GM18526 (cell line): ENCODE data around the gene PLGRKT.
A peak's percentile ranks its signal among the peaks of the same experiment; 100 is the strongest.

ENCODE experiments used
- POLR2A ChIP-seq: IDR thresholded peaks from 3 replicates; pipeline ENCODE4 v1.6.1; 2011; ENCODE audit not compliant: insufficient read length; ENCODE audit errors: extremely low read depth

PLGRKT gene

DNA sequence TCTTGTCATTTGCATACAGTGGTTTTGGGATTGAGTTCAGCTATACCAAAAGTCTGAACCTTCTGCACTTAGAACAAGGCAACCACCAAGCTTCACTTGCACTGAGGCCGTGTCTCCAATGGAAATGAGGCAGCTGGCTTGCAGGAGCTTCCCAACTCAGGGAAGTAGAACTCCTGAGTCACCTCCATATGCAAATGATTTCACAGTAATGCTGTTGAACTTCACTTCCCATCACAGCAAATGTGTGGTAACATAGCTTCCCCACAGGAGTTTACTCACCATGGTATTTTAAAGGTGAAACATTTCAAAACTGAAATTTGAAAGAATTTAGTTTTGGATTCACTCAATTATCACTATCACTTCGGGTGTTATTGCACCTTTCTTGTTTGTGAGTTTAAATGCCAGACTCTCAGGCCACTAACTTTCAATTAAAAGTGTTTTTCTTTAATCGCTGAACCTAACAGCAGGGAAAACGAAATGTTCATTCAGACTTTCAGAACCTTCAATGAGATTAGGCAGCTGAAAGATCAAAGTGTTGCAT lies 21.6 kb upstream of the PLGRKT start:
- no peak for TF ChIP-seq POLR2A

DNA sequence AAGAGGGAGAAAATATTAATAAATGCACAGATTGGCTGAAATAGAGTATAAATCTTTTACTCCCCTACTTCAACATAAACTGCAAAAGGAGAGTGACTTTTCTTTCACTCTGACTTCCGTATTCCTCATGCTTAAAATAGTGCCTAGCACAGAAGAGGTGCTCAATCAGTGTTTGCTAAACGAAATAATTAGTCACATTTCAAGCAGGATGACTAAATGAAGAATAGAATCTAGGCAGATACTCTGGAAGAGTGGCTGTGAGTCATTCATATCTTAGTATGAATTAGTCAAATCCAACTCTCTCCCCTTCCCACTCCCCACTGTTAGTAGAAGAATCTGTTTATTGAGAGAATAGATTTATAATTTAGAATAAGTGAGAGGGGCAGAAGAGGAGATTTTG lies 17.5 kb upstream of the PLGRKT start:
- no peak for TF ChIP-seq POLR2A

DNA sequence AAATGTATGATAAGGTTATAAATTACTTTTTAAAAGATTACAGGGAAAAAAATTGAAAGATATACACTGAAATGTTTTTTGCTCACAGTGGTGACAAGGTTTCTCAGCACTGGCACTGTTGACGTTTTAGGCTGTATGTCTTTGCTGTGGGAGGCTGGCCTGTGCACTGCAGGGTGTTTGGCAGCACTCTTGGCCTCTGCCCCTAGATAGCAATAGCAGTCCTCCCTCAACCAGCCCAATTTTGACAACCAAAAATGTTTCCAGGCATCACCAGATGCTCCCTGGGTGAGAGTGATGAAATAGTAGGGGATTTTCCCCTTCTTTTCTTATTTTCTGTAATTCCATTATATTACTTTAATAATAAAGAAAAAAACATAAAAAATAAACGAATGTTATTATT lies 15.9 kb upstream of the PLGRKT start:
- peak; percentile 22 for TF ChIP-seq POLR2A

DNA sequence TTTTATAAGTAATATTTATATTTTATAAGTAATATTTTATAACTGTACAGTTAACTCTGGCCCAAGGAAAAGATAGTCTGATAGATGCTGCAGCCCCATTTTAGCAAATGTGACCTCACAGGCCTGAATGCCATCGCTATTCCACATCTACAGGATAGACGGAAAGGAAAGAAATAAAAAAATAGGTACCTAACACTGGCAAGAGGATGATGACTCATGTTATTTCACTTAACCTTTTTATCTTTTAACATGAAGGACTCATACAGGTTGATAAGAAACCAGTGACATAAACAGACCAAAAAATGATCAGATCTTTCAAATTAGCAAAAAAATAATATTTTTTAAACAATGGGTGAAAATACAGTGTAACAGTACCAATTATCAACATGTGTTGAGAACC lies 15.3 kb upstream of the PLGRKT start:
- TF ChIP-seq POLR2A, result no peak

DNA sequence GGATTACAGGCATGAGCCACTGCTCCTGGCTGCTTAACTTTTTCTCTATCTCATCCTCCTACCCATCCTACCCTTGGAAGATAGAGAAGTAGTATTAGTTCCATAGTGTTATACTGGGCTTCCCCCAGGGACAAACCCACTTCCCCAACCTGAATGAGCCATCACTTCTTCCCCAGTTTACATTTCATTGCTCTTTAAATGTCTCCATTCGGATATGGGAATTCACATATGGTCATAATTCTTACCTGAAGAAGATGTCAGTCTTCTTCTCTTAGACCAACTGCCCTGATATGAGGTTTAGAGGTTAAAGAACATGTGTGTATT lies 14.5 kb upstream of the PLGRKT start:
- no peak for TF ChIP-seq POLR2A

DNA sequence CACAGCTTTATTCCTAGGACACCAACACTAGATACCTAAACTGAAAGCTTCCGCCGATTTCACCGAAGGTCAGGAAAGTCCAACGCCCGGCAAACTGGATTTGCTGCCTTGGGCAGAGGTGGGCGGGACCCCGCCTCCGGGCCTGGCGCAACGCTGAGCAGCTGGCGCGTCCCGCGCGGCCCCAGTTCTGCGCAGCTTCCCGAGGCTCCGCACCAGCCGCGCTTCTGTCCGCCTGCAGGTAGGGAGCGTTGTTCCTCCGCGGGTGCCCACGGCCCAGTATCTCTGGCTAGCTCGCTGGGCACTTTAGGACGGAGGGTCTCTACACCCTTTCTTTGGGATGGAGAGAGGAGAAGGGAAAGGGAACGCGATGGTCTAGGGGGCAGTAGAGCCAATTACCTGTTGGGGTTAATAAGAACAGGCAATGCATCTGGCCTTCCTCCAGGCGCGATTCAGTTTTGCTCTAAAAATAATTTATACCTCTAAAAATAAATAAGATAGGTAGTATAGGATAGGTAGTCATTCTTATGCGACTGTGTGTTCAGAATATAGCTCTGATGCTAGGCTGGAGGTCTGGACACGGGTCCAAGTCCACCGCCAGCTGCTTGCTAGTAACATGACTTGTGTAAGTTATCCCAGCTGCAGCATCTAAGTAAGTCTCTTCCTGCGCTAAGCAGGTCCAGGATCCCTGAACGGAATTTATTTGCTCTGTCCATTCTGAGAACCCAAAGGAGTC lies 12.8 kb upstream of the PLGRKT start, which contains the start of gene CD274:
Gene CD274, plus strand, starts transcription at position 184 of the 733 bp plus-strand sequence. CDS start 5,572 bp downstream, outside the sequence.
- peak; percentile 84 for TF ChIP-seq POLR2A

DNA sequence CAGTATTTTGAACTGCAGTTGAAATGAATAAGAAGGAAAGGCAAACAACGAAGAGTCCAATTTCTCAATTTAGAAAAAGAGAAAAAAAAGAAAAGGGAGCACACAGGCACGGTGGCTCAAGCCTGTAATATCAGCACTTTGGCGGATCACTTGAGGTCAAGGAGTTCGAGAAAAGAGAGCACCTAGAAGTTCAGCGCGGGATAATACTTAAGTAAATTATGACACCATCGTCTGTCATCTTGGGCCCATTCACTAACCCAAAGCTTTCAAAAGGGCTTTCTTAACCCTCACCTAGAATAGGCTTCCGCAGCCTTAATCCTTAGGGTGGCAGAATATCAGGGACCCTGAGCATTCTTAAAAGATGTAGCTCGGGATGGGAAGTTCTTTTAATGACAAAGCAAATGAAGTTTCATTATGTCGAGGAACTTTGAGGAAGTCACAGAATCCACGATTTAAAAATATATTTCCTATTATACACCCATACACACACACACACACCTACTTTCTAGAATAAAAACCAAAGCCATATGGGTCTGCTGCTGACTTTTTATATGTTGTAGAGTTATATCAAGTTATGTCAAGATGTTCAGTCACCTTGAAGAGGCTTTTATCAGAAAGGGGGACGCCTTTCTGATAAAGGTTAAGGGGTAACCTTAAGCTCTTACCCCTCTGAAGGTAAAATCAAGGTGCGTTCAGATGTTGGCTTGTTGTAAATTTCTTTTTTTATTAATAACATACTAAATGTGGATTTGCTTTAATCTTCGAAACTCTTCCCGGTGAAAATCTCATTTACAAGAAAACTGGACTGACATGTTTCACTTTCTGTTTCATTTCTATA lies 12.0 kb upstream of the PLGRKT start:
- TF ChIP-seq POLR2A, result no peak

DNA sequence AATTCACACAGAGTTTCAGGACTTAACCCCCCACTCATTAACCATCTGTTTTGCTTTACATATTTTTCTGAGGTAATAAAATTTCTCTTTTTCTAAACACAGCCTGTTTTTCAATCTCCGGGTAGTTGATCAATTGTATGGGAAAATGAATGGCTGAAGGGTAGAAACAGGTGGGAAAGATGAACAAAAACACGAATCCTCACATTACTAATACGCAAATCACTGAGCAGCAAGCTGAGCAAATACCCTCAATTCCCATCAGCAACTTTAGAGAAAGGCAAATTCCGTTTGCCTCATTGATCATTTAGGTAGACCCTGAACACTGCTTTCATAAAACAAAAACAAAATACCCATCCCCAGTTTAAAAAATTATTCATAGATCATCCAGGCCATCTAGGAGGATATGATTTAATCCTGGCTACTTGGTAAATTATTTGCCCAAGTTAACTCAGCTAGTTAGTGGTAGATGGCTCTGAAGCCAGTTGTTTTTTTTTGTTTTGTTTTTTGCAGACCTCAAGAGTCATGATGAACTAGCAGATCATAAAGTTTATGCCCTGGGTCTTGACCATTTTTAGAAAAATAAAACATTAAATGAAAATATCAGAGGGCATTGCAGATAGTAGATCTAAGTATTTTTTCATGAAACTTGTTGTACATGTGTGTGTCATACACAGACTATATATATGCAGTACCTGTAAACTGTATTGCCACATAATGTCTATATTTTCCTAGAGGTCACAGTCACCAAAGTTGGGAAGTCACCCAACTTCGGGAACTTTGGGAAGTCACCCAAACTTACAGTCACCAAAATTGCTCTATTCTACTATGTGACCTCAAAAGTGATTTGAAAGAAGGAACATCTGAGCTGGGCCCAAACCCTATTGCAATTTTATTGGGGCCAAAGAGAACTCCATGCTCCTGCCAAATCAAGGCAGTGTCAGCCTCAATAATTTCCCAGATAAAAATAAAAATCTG lies 11.0 kb upstream of the PLGRKT start:
- TF ChIP-seq POLR2A, result no peak

DNA sequence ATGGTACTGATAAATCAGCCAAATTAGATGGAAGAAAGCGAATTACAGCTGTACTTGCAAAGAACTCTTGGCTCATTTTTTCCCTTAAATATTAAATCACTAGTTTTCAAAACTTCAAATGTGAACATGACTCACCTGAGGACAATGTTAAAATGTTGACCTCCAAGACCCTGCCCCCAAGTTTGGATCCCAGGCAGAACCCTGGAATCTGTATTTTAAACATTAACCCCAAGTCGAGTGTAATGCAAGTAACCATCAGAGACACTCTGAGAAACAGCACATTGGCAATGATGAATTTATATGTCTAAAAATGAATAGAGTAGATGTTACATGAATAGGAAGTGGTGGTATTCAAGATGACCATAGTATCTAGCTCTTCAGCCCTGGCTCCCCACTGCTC lies 10.3 kb upstream of the PLGRKT start:
- TF ChIP-seq POLR2A, result no peak

DNA sequence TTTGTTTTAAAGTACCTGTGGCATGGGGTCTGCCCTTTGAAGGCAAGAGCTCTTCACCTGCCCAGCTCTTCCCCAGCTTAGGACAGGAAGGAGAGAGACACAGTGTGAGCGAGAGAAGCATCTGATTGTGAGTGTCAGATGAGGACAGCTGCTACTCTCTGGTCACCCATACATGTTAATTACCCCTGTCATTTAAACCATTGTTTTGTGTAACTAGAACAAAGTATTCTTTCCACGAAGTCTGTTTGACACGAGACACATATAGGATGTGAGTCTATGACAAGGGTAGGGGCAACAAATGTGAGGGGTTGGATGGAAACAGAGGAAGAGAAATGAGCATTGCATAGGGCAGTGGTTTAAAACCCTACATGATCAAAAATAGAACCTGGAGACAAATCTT lies 9.6 kb upstream of the PLGRKT start:
- no peak for TF ChIP-seq POLR2A

DNA sequence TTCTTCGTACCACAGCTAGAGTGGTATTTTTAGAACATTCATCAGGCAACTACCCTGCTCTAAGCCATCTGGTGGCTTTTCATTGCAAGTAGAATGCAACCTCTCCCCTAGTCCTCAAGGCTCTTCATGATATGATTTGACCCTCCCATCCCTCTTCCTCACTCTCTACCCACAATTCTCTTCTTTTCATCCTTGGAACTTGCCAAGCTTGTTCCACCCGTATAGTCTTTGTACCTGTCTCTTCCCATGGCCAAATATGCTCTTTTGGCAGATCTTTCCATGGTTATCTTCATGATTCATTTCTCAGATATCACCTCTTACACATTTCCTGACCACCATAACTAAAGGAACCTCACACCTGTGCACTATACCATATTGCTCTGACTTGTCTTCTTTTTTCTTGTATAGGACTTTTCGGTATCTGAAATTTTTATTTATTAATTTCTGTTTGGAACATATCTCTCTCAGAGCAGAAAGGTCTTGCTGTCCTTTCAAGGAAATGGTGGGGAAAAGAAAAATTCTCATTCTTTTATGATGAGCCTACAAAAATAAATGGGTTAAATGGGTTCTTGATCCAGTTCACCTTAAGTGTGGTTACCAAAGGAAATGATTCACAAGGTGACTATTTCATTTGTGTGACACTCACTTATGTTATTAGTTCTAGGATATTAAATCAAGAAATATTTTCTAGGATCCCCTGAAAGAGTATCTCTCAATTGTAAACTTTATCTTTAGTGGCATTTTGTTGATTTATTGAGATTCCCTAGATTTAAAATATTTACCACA lies 8.9 kb upstream of the PLGRKT start:
- TF ChIP-seq POLR2A, result no peak

DNA sequence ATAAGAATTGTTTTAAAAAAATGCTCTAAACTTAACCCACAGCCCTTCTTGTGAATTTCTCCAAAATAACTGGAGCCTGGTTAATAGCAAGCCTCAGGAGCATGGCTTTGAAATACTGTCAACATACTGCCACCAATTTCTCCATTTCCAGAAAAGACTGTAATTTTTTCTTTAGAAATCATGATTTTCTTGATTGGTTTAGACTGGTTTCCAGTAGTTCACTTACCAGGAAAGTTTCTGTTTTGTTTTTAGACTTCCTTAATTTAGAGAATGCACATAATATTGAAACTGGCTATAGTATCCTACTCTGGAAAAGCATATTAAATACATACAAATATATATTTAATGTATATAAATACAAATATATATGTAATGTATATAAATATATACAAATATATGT lies 8.2 kb upstream of the PLGRKT start:
- no peak for TF ChIP-seq POLR2A

DNA sequence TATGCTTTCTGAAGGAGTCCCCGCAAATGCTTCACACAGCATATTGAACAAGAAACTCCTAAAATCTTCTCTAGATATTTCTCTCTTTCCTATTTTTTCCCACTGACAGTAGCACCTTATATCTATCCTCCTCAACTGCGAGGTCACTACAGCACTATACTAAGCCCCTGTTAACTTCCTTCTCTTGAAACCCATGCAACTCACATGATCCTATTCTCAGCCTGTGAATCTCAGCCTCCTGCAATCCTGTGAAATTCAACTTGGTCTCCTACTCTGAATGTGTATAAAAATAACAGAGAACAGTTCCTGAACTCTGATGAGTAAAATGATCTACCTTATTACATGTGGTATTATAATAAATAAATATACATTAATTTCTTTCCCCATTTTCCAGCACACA lies 6.1 kb upstream of the PLGRKT start:
- TF ChIP-seq POLR2A, result no peak

DNA sequence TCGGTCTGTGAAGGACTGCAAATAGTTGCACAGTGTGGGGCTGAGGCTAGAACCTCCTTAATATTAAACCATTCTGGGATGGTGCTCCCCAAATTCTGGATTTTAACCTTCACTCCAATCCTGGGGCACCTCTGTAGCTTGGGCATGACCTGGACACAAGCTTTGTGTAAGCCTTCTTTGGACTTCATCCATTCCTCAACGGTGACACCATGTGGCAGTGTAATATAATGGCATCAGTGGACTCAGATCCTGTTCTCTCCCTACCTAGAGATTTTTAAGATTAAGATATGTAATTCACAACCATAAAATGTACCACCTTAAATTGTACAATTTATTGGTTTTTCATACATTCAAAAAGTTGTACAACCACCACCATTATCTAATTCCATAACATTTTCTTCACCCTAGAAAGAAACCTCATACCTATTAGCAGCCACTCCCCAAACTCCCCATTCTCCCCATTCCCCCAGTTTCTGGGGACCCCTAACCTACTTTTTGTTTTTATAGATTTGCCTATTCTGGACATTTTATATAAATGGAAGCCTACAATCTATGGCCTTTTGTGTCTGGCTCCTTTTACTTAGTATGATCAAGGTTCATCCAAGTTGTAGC lies 4.8 kb upstream of the PLGRKT start:
- TF ChIP-seq POLR2A, result no peak

DNA sequence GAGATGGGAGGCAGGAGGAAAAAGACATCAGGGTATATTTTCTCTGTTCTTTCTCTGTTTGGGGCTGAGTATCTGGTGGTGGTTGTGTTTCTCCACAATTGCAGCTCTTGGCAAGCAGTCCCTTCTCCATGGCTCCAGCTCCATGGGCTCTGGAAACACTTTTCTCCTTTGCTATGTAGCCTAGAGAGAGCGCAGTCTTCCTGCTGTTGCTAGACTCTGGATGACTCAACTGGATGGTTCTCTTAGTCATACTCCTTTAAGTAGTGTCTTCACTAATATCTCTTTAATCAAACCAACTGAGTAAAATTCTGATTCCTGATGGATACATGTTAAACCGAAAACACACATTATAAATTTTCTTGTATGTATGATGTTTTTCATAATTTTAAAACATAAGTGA lies 3.3 kb upstream of the PLGRKT start:
- TF ChIP-seq POLR2A, result no peak

DNA sequence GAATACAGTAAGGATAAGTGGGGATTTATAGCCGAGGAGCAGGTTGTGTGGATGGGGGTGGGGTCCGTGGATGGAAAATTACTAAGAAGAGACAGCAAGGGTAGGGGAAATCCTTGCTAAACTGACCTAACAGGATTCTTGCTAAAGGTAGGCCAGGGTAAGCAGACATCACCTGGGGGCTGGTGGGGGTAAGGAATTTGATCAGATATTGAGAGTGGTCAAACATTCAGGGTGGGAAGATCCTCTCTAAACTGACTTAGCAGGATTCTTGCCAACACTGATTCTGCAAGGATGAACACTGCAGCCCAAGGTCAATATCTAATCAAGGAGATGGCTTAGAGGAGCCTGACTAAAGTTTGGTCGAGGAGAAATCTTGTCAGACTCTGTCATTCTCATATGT lies 2.7 kb upstream of the PLGRKT start:
- TF ChIP-seq POLR2A, result no peak
